ENCODE data around the gene TEKT2. TPM values are rescaled to one million over a fixed set of nuclear protein-coding genes. Genes with fewer than 3 reads are reported as not detected.

TEKT2 gene
- total and polyA plus RNA-seq, 2 of the 8 experiments (the other 6 are each of a cell fraction or from before 2014, with no cell fraction given): 1.6 to 1.7 TPM

- Histone ChIP-seq H2BK20ac (ENCODE audit: low read length) (no peak overlapping the region), H2AFZ (ENCODE audit: low read length) (no peak overlapping the region), H2BK15ac (ENCODE audit: low read length) (no peak overlapping the region), H2BK5ac (ENCODE audit: low read depth, low read length) (no peak overlapping the region), H3K27ac (ENCODE audit: low read depth, low read length) (no peak overlapping the region), H3K79me1 (ENCODE audit: low read depth, low read length) (no peaks in the 10 kb centered on the region), H3K18ac (ENCODE audit: extremely low read depth, low read length) (no peak overlapping the region), H2AK5ac (ENCODE audit: low read depth, low read length) (no peak overlapping the region), H3K36me3 (ENCODE audit: control insufficient read depth in 2 of 4, insufficient read depth in 4 of 4, low read length in 3 of 4) (peaks cover 0 to 3% (median 0%) of the 10 kb centered on the region in 4 experiments; a peak in 4 of 8 replicates), H3K9me3 (ENCODE audit: insufficient read depth in 2 of 2, low read depth in 1 of 2, low read length in 1 of 2) (no peaks in the 10 kb centered on the region), H3K23me2 (ENCODE audit: low read depth, low read length) (no peaks in the 10 kb centered on the region), H2BK120ac (replicated peaks; ENCODE audit: low read depth, low read length) (no peak overlapping the region), H3K4ac (replicated peaks; ENCODE audit: insufficient read length, low read depth, low read length) (no peak overlapping the region), H2BK12ac (ENCODE audit: low read depth, low read length) (no peak overlapping the region), H3K23ac (ENCODE audit: insufficient read length) (no peak overlapping the region), H3K4me2 (ENCODE audit: insufficient read depth in 1 of 2, low read depth in 2 of 2, low read length in 2 of 2) (no peak overlapping the region), H3K9ac (replicated peaks in 1 of 4; ENCODE audit: extremely low read depth in 1 of 4, low read depth in 3 of 4, low read length in 3 of 4) (no peak overlapping the region), H3K4me1 (replicated peaks in 1 of 4; ENCODE audit: control insufficient read depth in 3 of 4, insufficient read depth in 4 of 4, low read length in 3 of 4) (peaks cover 0 to 2% (median 0%) of the 10 kb centered on the region in 4 experiments; a peak in 2 of 7 replicates), H4K8ac (ENCODE audit: extremely low read depth, insufficient read depth, low read length) (no peak overlapping the region), H3K4me3 (ENCODE audit: extremely low read depth in 1 of 4, insufficient read depth in 2 of 4, low read depth in 3 of 4, low read length in 4 of 4) (no peak overlapping the region), H4K5ac (ENCODE audit: insufficient read length, low read depth, low read length) (no peak overlapping the region), H3K14ac (ENCODE audit: insufficient read length) (no peak overlapping the region), H3K56ac (replicated peaks; ENCODE audit: insufficient read length, low read depth, low read length) (no peak overlapping the region), H3K27me3 (replicated peaks in 1 of 4; ENCODE audit: control insufficient read depth in 3 of 4, extremely low read depth in 1 of 4, insufficient read depth in 3 of 4, low read length in 3 of 4) (no peaks in the 10 kb centered on the region), H4K91ac (replicated peaks; ENCODE audit: insufficient read length, low read length) (no peak overlapping the region), H3K79me2 (ENCODE audit: control insufficient read depth in 1 of 2, insufficient read depth in 2 of 2, low read length in 2 of 2) (no peaks in the 10 kb centered on the region), H4K20me1 (replicated peaks in 1 of 2; ENCODE audit: control insufficient read depth in 1 of 2, insufficient read depth in 2 of 2, low read length in 2 of 2) (peaks cover 0 to 2% of the 10 kb centered on the region in 2 experiments)
- POLR2A ChIA-PET (ENCODE audit: partially characterized antibody): interaction anchor here (1.3 to 9.3 kb wide), 3 partner anchors 8 to 36 kb away, joined by 6 to 61 read pairs (median 7); partner anchors contain the start of gene TRAPPC3
- CTCF ChIA-PET (ENCODE audit: partially characterized antibody): interaction anchor here (0.9 to 20.9 kb wide), 13 partner anchors 10 to 245 kb away, joined by 3 to 738 read pairs (median 8); partner anchors contain the start of genes ADPRS, THRAP3 and TRAPPC3
- DNase-seq (ENCODE audit: low read depth in 1 of 2, low spot score in 2 of 2) (no peak), FAIRE-seq (no peak)
- no peak for TF ChIP-seq SP2 (IDR thresholded peaks at IDR 0.05; ENCODE audit: low read length)
Measured at GRCh38 chr1:36135796-36136195, 51.9 kb downstream of the TEKT2 start.
